ENCODE results near the gene SNAPC2.
"Not testable (repeated sequence)": the region's sequence is repeated elsewhere in the genome, so short reads cannot be mapped to it uniquely, and the experiment has no call there.

SNAPC2 gene

DNA sequence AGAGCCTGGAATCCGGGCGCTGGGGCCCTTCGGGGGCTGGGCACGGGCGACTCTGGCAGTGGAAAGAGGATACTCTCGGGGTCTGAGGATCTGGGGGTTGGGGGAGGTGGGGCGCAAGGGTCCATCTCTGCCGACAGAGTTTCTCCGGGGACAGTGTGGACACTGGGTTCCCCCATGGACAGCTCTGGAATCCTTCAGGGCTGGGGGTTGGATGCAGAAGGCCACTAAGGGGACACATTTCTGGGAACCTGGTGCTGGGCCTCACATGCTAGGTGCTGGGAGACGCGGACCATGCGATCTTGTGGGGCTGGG, 3.2 kb upstream of the SNAPC2 start:
- no peak overlapping the region; the same call in 1 of the 2 replicates for H3K27ac ChIP-seq
- TF ChIP-seq, protein P1, sequence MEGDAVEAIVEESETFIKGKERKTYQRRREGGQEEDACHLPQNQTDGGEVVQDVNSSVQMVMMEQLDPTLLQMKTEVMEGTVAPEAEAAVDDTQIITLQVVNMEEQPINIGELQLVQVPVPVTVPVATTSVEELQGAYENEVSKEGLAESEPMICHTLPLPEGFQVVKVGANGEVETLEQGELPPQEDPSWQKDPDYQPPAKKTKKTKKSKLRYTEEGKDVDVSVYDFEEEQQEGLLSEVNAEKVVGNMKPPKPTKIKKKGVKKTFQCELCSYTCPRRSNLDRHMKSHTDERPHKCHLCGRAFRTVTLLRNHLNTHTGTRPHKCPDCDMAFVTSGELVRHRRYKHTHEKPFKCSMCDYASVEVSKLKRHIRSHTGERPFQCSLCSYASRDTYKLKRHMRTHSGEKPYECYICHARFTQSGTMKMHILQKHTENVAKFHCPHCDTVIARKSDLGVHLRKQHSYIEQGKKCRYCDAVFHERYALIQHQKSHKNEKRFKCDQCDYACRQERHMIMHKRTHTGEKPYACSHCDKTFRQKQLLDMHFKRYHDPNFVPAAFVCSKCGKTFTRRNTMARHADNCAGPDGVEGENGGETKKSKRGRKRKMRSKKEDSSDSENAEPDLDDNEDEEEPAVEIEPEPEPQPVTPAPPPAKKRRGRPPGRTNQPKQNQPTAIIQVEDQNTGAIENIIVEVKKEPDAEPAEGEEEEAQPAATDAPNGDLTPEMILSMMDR (conservative IDR thresholded peaks at IDR 0.05): no peak

DNA sequence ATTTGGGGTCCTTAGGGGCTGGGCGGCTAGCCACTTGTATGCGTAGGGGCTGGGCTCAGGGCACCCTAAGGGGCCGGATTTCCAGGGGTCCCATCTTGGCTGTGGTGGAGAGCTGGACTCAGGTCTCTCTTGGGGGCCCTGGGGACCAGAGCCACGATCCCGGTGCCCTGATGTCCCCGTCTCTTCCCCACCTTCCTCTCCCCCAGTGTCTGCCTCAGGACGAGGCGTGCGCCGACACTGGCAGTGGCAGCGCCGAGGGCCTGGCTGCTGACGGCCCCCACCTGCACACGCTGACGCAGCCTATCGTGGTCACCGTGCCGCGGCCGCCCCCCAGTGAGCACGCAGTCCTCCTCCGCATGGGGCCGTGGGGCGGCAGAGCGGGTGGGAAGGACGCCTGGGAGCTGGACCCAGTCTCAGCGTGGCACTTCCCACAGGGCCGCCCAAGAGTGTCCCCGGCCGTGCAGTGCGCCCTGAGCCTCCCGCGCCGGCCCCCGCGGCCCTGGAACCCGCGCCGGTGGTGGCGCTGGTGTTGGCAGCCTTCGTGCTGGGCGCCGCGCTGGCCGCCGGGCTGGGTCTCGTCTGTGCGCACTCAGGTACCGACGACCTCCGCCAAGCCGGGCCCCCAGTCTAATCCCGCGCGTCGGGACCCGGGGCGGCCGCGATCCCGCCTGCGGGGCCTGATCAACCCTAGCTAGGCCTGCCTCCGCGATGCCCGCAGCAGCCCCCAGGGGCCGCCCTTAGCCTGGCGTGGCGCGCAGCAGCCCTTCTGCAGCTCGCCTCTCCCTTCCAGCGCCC, 2.7 kb upstream of the SNAPC2 start:
- no peak overlapping the region; the same call in 1 of the 2 replicates for H3K27ac ChIP-seq
- TF ChIP-seq, protein P1 (conservative IDR thresholded peaks at IDR 0.05): peak; percentile 71

- not testable (repeated sequence) for H3K27ac ChIP-seq
- TF ChIP-seq, protein P1 (conservative IDR thresholded peaks at IDR 0.05): peak; percentile 40
Measured at GRCh38 chr19:7918062-7918614, 2.0 kb upstream of the SNAPC2 start.

DNA sequence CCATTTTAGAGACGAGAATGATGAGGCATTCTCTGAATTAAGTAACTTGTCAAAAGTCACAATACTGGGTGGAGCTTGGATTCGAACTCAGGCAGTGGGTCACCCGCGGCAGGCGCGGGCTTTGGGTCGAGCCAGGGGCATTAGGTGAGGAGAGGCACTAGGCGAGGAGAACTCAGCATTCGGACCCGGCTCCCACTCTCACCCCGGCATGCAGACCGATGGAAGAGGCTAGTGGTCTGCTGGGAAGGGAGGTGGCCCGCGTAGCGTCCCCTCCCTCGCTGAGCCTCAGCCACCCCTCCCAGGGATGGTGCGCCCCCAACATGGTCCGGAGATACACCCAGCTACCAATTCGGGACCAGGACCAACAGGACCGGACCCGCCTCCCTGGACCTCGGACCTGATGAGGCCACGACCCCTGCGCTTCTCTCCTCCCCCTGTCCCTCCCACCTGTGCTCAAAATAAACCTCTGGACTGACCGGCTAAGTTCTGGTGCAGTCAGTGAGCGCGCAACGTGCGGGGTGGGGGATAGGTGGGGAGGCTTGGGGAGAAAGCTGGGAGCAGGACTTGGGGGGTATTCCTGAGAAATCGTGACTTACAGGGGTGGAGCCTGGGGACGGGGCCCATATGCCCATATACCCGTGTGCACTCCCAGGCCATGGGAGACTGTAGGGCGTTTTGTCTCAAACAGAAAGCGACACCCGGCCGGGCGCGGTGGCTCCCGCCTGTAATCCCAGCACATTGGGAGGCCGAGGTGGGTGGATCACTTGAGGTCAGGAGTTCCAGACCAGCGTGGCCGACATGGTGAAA, 1.3 kb upstream of the SNAPC2 start:
- H3K27ac ChIP-seq: no peak overlapping the region
- TF ChIP-seq, protein P1 (conservative IDR thresholded peaks at IDR 0.05): no peak

DNA sequence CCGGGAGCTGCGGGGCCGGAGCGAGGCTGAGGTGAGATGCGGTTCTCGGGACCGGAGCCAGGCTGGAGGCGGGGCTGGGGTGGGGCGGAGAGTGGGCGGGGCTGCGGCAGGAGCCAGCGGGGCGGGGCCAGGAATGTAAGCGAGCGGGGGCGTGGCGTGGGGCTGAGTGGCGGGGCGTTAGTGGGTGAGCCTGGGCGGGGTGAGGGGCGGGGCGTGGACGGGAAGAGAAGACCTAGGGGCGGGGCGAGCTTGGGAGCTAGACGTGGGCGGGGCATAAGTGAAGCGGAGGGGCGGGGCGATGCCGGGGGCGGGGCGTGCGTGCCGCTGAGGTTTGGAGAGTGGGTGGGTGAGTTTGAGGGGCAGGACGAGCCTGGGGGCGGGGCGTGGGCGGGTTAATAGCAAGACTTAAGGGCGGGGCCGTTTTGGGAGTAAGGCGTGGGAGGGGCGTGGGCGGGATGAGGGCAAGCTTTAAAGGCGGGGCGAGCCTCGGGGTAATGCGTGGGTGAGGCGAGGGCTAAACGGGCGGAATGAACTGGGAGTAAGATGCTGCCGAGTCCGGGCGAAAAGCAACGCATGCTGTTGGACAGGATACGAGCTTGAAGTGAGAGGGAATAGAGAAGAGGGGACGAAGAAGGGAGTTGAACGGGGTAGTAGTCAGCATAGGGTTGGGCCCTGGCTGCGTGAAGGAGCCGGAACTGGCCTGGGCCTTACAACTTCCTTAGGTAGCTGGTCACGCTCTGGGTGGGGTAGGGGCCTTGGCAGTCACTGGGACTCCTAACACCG, 572 bp downstream of the SNAPC2 start:
- peak overlapping the region; percentile 69 for H3K27ac ChIP-seq
- TF ChIP-seq, protein P1 (conservative IDR thresholded peaks at IDR 0.05): no peak

GRCh38 chr19:7921302-7921966, 1.3 kb downstream of the SNAPC2 start:
- TF ChIP-seq, protein P1 (conservative IDR thresholded peaks at IDR 0.05): no peak
- H3K27ac ChIP-seq: peak overlapping the region; percentile 69

Measured in VCaP (cell line).